DMS79 (cell line): ENCODE data around the gene CCDC127.

ENCODE experiments used
- DNase-seq: peaks from one replicate; lab custom pipeline; 2025; lab: John Stamatoyannopoulos, UW

Gene CCDC127

GRCh38 chr5:157126-157715 is 60.7 kb downstream of the CCDC127 start:
- DNase-seq = no peak

GRCh38 chr5:156411-157072 is 61.4 kb downstream of the CCDC127 start:
- DNase-seq = no peak

- no peak for DNase-seq
Observed at GRCh38 chr5:155651-156410, 62.1 kb downstream of the CCDC127 start.

GRCh38 chr5:154826-155225 is 63.1 kb downstream of the CCDC127 start:
- DNase-seq = no peak

- no peak for DNase-seq
Observed at GRCh38 chr5:154236-154635, 63.7 kb downstream of the CCDC127 start.

GRCh38 chr5:153256-153655 is 64.7 kb downstream of the CCDC127 start:
- no peak for DNase-seq

GRCh38 chr5:152077-152476 is 65.9 kb downstream of the CCDC127 start:
- DNase-seq = no peak

GRCh38 chr5:150746-151145 is 67.2 kb downstream of the CCDC127 start:
- no peak for DNase-seq

- DNase-seq = peak; percentile 29
Observed at GRCh38 chr5:149745-150485, 68.0 kb downstream of the CCDC127 start.

- no peak for DNase-seq
Observed at GRCh38 chr5:147751-148150, 70.2 kb downstream of the CCDC127 start.
